Sigmoid colon (tissue), 4 donors: ENCODE data around the gene BNC1.

Experiments used
- CTCF ChIP-seq, 4 experiments: fragments of 450-650 bp in 3 of 4; fragments of 200-600 bp in 1 of 4; IDR thresholded peaks; one replicate each; pipeline ENCODE4 v1.5.1; 2016 to 2019; ENCODE audit warnings: antibody characterized with exemption in 4 of 4, mild to moderate bottlenecking in 3 of 4, moderate library complexity in 2 of 4
- EP300 ChIP-seq, 4 donors: sonication (generic); formaldehyde crosslinking; IDR thresholded peaks; one replicate each; pipeline ENCODE4 v1.6.1; 2017; ENCODE audit warnings: antibody characterized with exemption in 4 of 4
- POLR2A ChIP-seq, 2 donors: fragments of 450-650 bp; IDR thresholded peaks; one replicate each; pipeline ENCODE4 v1.6.1; 2016; ENCODE audit warnings: antibody characterized with exemption in 2 of 2, mild to moderate bottlenecking in 2 of 2, moderate library complexity in 2 of 2

GRCh38 chr15:83248151-83249029 lies 36.1 kb downstream of the BNC1 start:
- peak; percentile 57 to 93 (median 80) for TF ChIP-seq CTCF (IDR thresholded peaks at IDR 0.05)
- no peak for TF ChIP-seq POLR2A (IDR thresholded peaks at IDR 0.05)
- no peak for TF ChIP-seq EP300 (IDR thresholded peaks at IDR 0.05)
